Immature natural killer cell (primary cell): ENCODE data around the gene PSD4. TPM values are rescaled to one million over a fixed set of nuclear protein-coding genes. Genes with fewer than 3 reads are reported as not detected.

Experiments used
- DNase-seq, 3 donors: peaks; one replicate each; pipeline ENCODE4 v3.0.0; 2022; ENCODE audit warnings: mixed read lengths in 1 of 3
- H3K27ac Mint-ChIP-seq, 6 donors: one replicate each; pipeline ENCODE4 v1.8.0; 2020; ENCODE audit warnings: mixed read lengths in 6 of 6, mild to moderate bottlenecking in 5 of 6, inconsistent platforms in 4 of 6, moderate library complexity in 3 of 6
- H3K27me3 Mint-ChIP-seq, 3 donors: one replicate each; pipeline ENCODE4 v1.8.0; 2020 to 2021; ENCODE audit warnings: low read depth in 3 of 3, mild to moderate bottlenecking in 3 of 3, mixed read lengths in 3 of 3, moderate library complexity in 3 of 3, inconsistent platforms in 1 of 3
- H3K36me3 Mint-ChIP-seq, 3 donors: one replicate each; pipeline ENCODE4 v1.8.0; 2020; ENCODE audit warnings: mixed read lengths in 3 of 3, inconsistent platforms in 2 of 3, mild to moderate bottlenecking in 2 of 3
- H3K4me1 Mint-ChIP-seq, 2 donors: one replicate each; pipeline ENCODE4 v1.8.0; 2020; ENCODE audit warnings: inconsistent platforms in 2 of 2, mild to moderate bottlenecking in 2 of 2, mixed read lengths in 2 of 2, moderate library complexity in 1 of 2
- H3K4me3 Mint-ChIP-seq, 5 donors: one replicate each; pipeline ENCODE4 v1.8.0; 2020; ENCODE audit warnings: mild to moderate bottlenecking in 5 of 5, mixed read lengths in 5 of 5, inconsistent platforms in 3 of 5, moderate library complexity in 3 of 5
- H3K9me3 Mint-ChIP-seq, 6 donors: one replicate each; pipeline ENCODE4 v1.8.0; 2020; ENCODE audit warnings: mild to moderate bottlenecking in 6 of 6, mixed read lengths in 6 of 6, inconsistent platforms in 4 of 6, moderate library complexity in 3 of 6
- polyA plus RNA-seq, 3 donors: library from polyadenylated mRNA; unstranded; fragments of 300-500 nt; fragmentation: Illumina TruSeq; gene quantifications; one replicate each; pipeline ENCODE4 v1.2.3, GENCODE V29; 2021

The PSD4 gene
- 10 to 100 TPM; 17.0 to 72.3 (median 20.6) TPM for polyA plus RNA-seq

GRCh38 chr2:113173542-113174375 lies at the start of gene PSD4:
Gene PSD4 (plus strand): TSS chr2:113173971. CDS start chr2:113182457, 8,486 bp downstream.
- peaks cover 8 to 16% (median 12%) of the 10 kb centered on the region in 3 donors for H3K36me3 Mint-ChIP-seq
- H3K4me3 Mint-ChIP-seq = peak within 1 kb of the TSS; percentile 91 to 98 (median 94)
- H3K27me3 Mint-ChIP-seq = peaks cover 13 to 33% (median 23%) of the 10 kb centered on the region in 3 donors

GRCh38 chr2:113124181-113124961 lies 49.4 kb upstream of the PSD4 start:
- peaks cover 18 to 20% of the 10 kb centered on the region in 2 donors for H3K4me1 Mint-ChIP-seq
- no peaks in the 10 kb centered on the region for H3K36me3 Mint-ChIP-seq
- peaks cover 5 to 11% (median 5%) of the 10 kb centered on the region in 3 donors for H3K27me3 Mint-ChIP-seq
- no peak for DNase-seq
- H3K27ac Mint-ChIP-seq = no peak overlapping the region
- peak overlapping the region in 4 of 5 donors; percentile 7 to 33 (median 21) for H3K4me3 Mint-ChIP-seq
- H3K9me3 Mint-ChIP-seq = no peaks in the 10 kb centered on the region

More at GRCh38 chr2:113173542-113174375, at the start of gene PSD4:
- H3K27ac Mint-ChIP-seq = peak within 1 kb of the TSS; percentile 94 to 98 (median 97)
- H3K9me3 Mint-ChIP-seq = peaks cover 0 to 6% (median 0%) of the 10 kb centered on the region in 6 donors
- peaks cover 82 to 84% of the 10 kb centered on the region in 2 donors for H3K4me1 Mint-ChIP-seq
- peak; percentile 89 to 92 (median 91) for DNase-seq

- H3K9me3 Mint-ChIP-seq = no peaks in the 10 kb centered on the region
- H3K4me1 Mint-ChIP-seq = peaks cover 18 to 20% of the 10 kb centered on the region in 2 donors
- H3K27ac Mint-ChIP-seq = no peak overlapping the region
- no peaks in the 10 kb centered on the region for H3K36me3 Mint-ChIP-seq
- DNase-seq = no peak
- peaks cover 2 to 11% (median 5%) of the 10 kb centered on the region in 3 donors for H3K27me3 Mint-ChIP-seq
- H3K4me3 Mint-ChIP-seq = no peak overlapping the region
These were observed 48.6 kb upstream of the PSD4 start for GRCh38 chr2:113124984-113125855.

GRCh38 chr2:113126845-113127645 lies 46.7 kb upstream of the PSD4 start, which contains the start of gene IL1RN:
Gene IL1RN (plus strand): TSS chr2:113127598. CDS start chr2:113127625, 27 bp downstream.
- H3K36me3 Mint-ChIP-seq = no peaks in the 10 kb centered on the region
- H3K4me3 Mint-ChIP-seq = peak within 1 kb of the TSS in 1 of 5 donors; percentile 38

GRCh38 chr2:113127646-113128570 lies 45.9 kb upstream of the PSD4 start:
- DNase-seq = no peak
- Mint-ChIP-seq H3K36me3 (no peaks in the 10 kb centered on the region), H3K4me3 (no peak overlapping the region), H3K27ac (peak overlapping the region in 2 of 6 donors; percentile 20 to 22), H3K27me3 (peaks cover 2 to 9% (median 5%) of the 10 kb centered on the region in 3 donors), H3K9me3 (no peaks in the 10 kb centered on the region), H3K4me1 (peaks cover 18 to 20% of the 10 kb centered on the region in 2 donors)

More at GRCh38 chr2:113126845-113127645, 46.7 kb upstream of the PSD4 start, which contains the start of gene IL1RN:
- peaks cover 2 to 9% (median 5%) of the 10 kb centered on the region in 3 donors for H3K27me3 Mint-ChIP-seq
- no peaks in the 10 kb centered on the region for H3K9me3 Mint-ChIP-seq
- H3K27ac Mint-ChIP-seq = peak within 1 kb of the TSS in 3 of 6 donors; percentile 20 to 38 (median 22)
- peak in 2 of 3 donors; percentile 7 to 27 for DNase-seq
- H3K4me1 Mint-ChIP-seq = peaks cover 18 to 20% of the 10 kb centered on the region in 2 donors

GRCh38 chr2:113129519-113130078 lies 44.2 kb upstream of the PSD4 start:
- DNase-seq = no peak
- H3K27ac Mint-ChIP-seq = no peak overlapping the region
- H3K36me3 Mint-ChIP-seq = no peaks in the 10 kb centered on the region
- no peak overlapping the region for H3K4me3 Mint-ChIP-seq
- H3K9me3 Mint-ChIP-seq = no peaks in the 10 kb centered on the region
- peaks cover 0 to 5% (median 0%) of the 10 kb centered on the region in 3 donors for H3K27me3 Mint-ChIP-seq
- peaks cover 9 to 10% of the 10 kb centered on the region in 2 donors for H3K4me1 Mint-ChIP-seq

GRCh38 chr2:113131352-113132185 lies 42.2 kb upstream of the PSD4 start:
- no peak for DNase-seq
- no peak overlapping the region for H3K27ac Mint-ChIP-seq
- H3K27me3 Mint-ChIP-seq = peaks cover 0 to 5% (median 0%) of the 10 kb centered on the region in 3 donors
- no peaks in the 10 kb centered on the region for H3K36me3 Mint-ChIP-seq
- peaks cover 7 to 9% of the 10 kb centered on the region in 2 donors for H3K4me1 Mint-ChIP-seq
- no peaks in the 10 kb centered on the region for H3K9me3 Mint-ChIP-seq
- H3K4me3 Mint-ChIP-seq = no peak overlapping the region

- Mint-ChIP-seq H3K4me1 (peaks cover 3 to 6% of the 10 kb centered on the region in 2 donors), H3K4me3 (no peak overlapping the region), H3K27ac (no peak overlapping the region), H3K36me3 (no peaks in the 10 kb centered on the region), H3K9me3 (no peaks in the 10 kb centered on the region), H3K27me3 (peaks cover 0 to 5% (median 0%) of the 10 kb centered on the region in 3 donors)
- no peak for DNase-seq
These were observed 41.3 kb upstream of the PSD4 start for GRCh38 chr2:113132414-113133021.

- Mint-ChIP-seq H3K9me3 (no peaks in the 10 kb centered on the region), H3K27ac (no peak overlapping the region), H3K36me3 (no peaks in the 10 kb centered on the region), H3K27me3 (peaks cover 0 to 3% (median 0%) of the 10 kb centered on the region in 3 donors), H3K4me3 (no peak overlapping the region), H3K4me1 (peaks cover 11 to 16% of the 10 kb centered on the region in 2 donors)
- no peak for DNase-seq
These were observed 39.8 kb upstream of the PSD4 start for GRCh38 chr2:113133704-113134598.

GRCh38 chr2:113134717-113135116 lies 39.1 kb upstream of the PSD4 start:
- Mint-ChIP-seq H3K4me3 (no peak overlapping the region), H3K4me1 (peaks cover 11 to 17% of the 10 kb centered on the region in 2 donors), H3K27me3 (peaks cover 0 to 3% (median 0%) of the 10 kb centered on the region in 3 donors), H3K36me3 (no peaks in the 10 kb centered on the region), H3K9me3 (no peaks in the 10 kb centered on the region), H3K27ac (no peak overlapping the region)
- DNase-seq = no peak
